GM10248 (cell line): ENCODE measurements around the gene ARHGAP4.

Experiments
- CTCF ChIA-PET: fragments of 300-600 bp; sonication (Branson Sonifier 250); formaldehyde crosslinking; extraction: SDS; loops from one replicate; lab custom pipeline; 2021; ENCODE audit warnings: antibody characterized with exemption; lab: Yijun Ruan, JAX
- POLR2A ChIA-PET: fragments of 350-650 bp; sonication (Branson Sonifier 250); formaldehyde crosslinking; extraction: SDS; loops from one replicate; lab custom pipeline; 2020; ENCODE audit warnings: antibody characterized with exemption; lab: Yijun Ruan, JAX
- DNase-seq: peaks from one replicate; pipeline ENCODE4 v3.0.0; 2012; ENCODE audit errors: extremely low spot score
- TF ChIP-seq, protein P1 (sequence below): IDR thresholded peaks from 2 replicates; pipeline ENCODE4 v1.5.1; 2012; ENCODE audit warnings: mild to moderate bottlenecking, low read depth; ENCODE audit errors: extremely low read depth, missing control alignments, control extremely low read depth

The ARHGAP4 gene

DNA sequence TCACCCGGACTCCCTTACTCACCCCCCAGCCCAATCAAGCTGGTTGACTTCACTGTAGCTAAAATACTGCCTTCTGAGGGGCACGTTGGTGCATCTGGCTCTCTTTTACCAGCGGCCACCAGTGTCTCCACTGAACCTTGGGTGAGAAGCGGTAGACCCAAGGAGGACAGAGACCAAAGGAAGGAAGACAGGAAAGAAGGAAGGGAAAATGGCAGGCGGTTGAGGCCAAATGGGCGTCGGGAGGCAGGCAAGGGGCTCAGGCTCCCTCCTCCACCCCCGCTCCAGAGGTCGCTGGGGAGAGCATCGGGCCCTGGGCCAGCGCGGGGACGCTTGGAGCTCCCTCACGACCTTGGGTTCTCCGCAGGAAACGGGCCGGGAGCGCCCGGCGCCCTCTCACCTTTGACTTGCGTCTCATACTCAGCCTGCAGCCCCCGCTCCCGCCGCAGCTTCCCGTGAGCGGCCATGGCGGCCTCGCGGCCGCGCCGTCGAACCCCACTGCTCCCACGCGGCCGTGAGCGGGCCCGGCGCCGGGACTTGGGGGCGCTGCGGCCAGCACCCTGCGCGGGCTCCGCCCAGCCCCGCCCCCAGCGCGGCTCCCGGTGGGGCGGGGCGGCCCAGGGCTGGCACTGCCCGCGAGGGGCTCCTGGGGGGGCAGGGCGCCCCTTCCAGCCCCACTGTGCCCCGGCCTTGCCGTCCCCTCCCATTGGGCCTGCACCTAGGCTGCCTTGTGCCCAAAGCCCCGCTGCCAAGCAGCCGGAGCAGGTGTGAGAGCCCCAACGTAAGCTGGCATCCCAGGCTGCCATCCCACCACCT is at the start of gene ARHGAP4:
Gene ARHGAP4, minus strand, starts transcription at position 526 of the 813 bp plus-strand sequence. Its CDS starts 62 bp downstream, at position 464.
- peak; percentile 52 for DNase-seq
- TF ChIP-seq, protein P1, sequence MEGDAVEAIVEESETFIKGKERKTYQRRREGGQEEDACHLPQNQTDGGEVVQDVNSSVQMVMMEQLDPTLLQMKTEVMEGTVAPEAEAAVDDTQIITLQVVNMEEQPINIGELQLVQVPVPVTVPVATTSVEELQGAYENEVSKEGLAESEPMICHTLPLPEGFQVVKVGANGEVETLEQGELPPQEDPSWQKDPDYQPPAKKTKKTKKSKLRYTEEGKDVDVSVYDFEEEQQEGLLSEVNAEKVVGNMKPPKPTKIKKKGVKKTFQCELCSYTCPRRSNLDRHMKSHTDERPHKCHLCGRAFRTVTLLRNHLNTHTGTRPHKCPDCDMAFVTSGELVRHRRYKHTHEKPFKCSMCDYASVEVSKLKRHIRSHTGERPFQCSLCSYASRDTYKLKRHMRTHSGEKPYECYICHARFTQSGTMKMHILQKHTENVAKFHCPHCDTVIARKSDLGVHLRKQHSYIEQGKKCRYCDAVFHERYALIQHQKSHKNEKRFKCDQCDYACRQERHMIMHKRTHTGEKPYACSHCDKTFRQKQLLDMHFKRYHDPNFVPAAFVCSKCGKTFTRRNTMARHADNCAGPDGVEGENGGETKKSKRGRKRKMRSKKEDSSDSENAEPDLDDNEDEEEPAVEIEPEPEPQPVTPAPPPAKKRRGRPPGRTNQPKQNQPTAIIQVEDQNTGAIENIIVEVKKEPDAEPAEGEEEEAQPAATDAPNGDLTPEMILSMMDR = peak; percentile 21
- ChIA-PET CTCF (interaction anchor here (0.6 to 14.1 kb wide), 9 partner anchors 8 to 448 kb away, joined by 3 to 187 read pairs (median 4); partner anchors contain the start of genes NAA10 and RENBP), POLR2A (interaction anchor here (1.0 kb wide), 2 partner anchors 45 to 132 kb away, joined by 3 read pairs; partner anchors contain the start of genes IDH3G and SSR4)

DNA sequence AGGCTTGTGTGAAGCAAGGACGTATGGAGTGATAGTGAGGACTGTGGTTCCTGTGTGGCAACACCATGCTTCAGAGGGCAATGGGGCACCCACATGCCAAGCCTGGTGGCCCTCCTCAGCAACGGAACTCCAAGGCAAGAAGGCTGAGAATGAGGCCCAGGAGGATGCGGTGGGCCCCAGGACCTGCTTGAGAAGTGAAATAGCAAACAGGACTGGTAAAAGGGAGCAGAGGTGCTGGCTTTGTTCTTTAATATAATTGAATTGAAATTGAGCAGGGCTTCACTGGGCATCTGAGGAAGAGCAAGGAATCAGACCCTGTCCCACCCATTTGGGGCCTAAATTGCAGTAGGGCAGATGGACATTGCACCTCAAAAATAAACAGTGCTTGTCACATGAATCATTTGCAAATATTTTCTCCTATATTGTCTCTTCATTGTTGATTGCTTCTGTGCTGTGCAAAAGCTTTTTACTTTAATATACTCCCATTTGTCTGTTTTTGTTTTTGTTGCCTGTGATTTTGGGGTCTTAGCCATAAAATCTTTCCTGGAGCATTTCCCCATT is 48.7 kb upstream of the ARHGAP4 start:
- TF ChIP-seq, protein P1 = no peak
- ChIA-PET POLR2A (no interaction called here), CTCF (interaction anchor here (2.3 kb wide), 1 partner anchor 39 kb away, joined by 8 read pairs; no protein-coding TSS in a partner anchor)
- DNase-seq = no peak

DNA sequence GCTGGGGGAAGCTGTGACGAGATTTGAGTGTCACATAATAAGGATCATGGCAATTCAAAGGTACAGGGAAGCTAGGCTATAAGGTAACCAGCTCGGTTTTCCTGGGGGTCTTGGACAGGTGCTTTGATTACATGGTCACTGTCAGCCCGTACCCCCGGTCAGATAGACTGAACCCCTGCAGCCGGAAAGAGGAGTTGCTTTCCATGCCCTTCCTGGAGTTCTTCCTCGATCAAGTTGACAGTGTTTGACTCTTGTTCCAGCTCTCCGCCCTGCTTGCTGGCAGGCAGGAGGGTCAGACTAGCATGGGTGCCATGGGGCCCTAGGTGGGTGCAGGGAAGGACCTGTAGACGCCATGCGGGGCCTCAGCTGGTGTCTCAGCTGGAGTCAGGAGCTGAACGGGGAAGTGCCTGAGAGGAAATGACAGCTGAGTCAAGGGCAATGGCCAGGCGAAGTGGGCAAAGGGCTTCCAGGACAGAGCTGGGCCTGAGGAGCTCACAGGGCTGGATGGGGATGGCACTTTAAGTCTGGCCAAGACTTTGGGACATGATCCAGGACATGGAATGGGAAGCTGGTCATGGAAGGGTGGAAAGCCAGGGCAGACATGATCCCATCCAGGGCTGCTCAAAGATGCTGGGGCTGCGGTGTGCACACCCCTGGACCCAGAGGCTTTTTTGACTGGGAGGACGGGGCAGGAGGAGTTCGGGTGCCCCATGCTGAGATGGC is 48.1 kb upstream of the ARHGAP4 start:
- POLR2A ChIA-PET = no interaction called here
- TF ChIP-seq, protein P1 = no peak
- no peak for DNase-seq
- CTCF ChIA-PET = interaction anchor here (1.1 to 2.3 kb wide), 3 partner anchors 9 to 39 kb away, joined by 3 to 8 read pairs (median 4); no protein-coding TSS in a partner anchor

DNA sequence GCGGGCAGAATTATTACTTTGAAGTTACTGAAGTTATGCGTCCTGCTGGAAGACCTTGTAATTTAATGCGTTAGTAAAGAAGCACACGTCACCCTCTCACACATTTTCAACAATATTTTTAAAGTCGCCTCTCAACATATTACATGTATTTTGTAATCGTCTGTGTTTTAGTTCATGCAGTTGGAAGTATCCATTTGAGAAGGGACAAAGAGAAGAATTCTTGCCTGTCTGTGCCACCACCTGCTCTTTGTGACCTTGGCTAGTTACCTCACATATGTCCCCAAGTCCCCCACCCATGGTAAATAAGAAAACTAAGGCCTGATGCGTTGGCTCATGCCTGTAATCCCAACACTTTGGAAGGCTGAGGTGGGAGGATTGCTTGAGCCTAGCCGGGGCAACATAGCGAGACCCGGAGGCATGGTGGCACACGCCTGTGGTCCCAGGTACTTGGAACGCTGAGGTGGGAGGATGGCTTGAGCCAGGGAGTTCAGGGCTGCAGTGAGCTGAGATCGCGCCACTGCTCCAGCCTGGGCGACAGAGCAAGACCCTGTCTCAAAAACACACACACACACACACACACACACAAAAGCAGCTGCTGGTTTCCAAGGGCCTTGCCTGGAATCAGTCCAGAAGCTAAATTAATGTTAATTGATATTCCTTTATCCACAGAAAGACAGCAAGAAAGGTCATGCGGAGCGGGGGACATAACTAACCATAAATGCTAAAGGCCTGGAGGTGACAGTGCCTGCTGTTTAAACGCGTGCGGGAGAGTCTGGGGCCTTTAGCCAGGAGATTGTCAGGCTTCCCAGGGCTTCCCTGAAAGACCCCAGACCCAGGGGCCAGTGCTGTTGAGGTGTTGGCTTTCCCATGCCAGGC is 47.3 kb upstream of the ARHGAP4 start:
- POLR2A ChIA-PET = interaction anchor here (0.6 kb wide), 1 partner anchor 25 kb away, joined by 3 read pairs; no protein-coding TSS in a partner anchor
- CTCF ChIA-PET = interaction anchor here (1.1 to 2.3 kb wide), 3 partner anchors 8 to 40 kb away, joined by 3 to 8 read pairs (median 4); no protein-coding TSS in a partner anchor
- TF ChIP-seq, protein P1 = no peak
- DNase-seq = no peak

DNA sequence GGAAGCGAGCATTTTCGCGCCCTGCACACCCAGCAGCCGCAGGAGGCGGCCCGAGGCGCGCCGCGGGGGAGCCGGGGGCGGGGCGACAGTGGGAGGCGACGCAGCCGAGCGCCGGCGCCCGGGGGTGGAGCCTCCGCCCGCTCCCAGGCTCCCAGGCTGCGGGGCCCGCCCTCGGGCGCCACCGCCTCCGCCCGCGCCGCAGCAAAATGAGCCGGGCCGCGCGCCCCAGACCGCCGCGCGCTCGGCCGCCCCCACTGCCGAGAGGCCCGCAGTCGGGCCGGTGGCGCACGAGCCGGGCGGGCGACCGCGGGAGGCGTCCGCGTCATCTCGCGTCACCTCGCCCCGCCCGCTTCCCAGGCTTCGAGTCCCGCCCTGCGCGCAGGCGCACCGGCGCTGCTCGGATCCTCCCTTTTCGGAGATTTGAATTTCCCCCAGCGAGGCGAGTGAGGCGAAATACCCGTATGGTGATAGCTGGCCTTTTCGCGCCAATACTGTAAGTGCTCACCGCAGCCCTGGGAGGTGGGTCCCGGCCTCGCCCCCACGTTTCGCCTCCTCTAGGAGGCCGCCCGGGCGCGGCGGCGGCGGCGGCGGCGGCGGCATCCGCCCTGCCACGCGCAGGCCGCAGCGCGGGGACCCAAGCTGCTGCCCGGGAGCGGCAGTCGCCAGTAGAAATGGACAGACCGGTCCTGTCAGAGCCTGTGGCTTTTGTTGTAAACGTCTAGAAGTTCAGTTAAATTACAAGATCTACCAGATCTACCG is 46.5 kb upstream of the ARHGAP4 start, which contains the start of gene TMEM187:
Gene TMEM187, plus strand, starts transcription at position 387 of the 759 bp plus-strand sequence. CDS start 9,309 bp downstream, outside the sequence.
- peak; percentile 91 for DNase-seq
- TF ChIP-seq, protein P1 = no peak
- POLR2A ChIA-PET = interaction anchor here (0.6 kb wide), 1 partner anchor 25 kb away, joined by 3 read pairs; no protein-coding TSS in a partner anchor
- CTCF ChIA-PET = interaction anchor here (1.8 to 2.3 kb wide), 2 partner anchors 24 to 41 kb away, joined by 4 to 8 read pairs; no protein-coding TSS in a partner anchor
